H1 (cell line): ENCODE results near the gene ABCA1.

ENCODE experiments used
- ATF3 ChIP-seq: IDR thresholded peaks from 2 replicates; pipeline ENCODE4 v1.6.1; 2011; ENCODE audit warnings: low read depth, mild to moderate bottlenecking, low read length; ENCODE audit not compliant: insufficient read depth
- CHD2 ChIP-seq: IDR thresholded peaks from 2 replicates; pipeline ENCODE4 v1.6.1; 2012; ENCODE audit warnings: low read length, improper control_type of control experiment
- CHD7 ChIP-seq: fragments of 300-600 bp; sonication (generic); IDR thresholded peaks from 2 replicates; pipeline ENCODE4 v1.7.1; 2012; ENCODE audit warnings: low read length, moderate library complexity, mild to moderate bottlenecking, inconsistent platforms; ENCODE audit not compliant: insufficient replicate concordance
- CTCF ChIP-seq, 3 experiments: IDR thresholded peaks; 1 replicate in 2 of 3; 2 replicates in 1 of 3; pipeline versions ENCODE4 v1.5.1 to v1.6.1; 2011; ENCODE audit warnings: low read length in 3 of 3, mild to moderate bottlenecking in 3 of 3, inconsistent platforms in 2 of 3, low read depth in 1 of 3, moderate library complexity in 1 of 3; ENCODE audit not compliant: insufficient read depth in 1 of 3; ENCODE audit errors: control extremely low read depth in 1 of 3
- EP300 ChIP-seq, 2 experiments: IDR thresholded peaks; 1 replicate in 1 of 2; 2 replicates in 1 of 2; pipeline ENCODE4 v1.6.1; 2011 to 2012; ENCODE audit warnings: low read depth in 2 of 2, low read length in 2 of 2, mild to moderate bottlenecking in 2 of 2, borderline replicate concordance in 1 of 2, inconsistent platforms in 1 of 2, moderate library complexity in 1 of 2
- EZH2 ChIP-seq: fragments of 200-600 bp; sonication (generic); IDR thresholded peaks from 2 replicates; pipeline ENCODE4 v1.7.1; 2012; ENCODE audit warnings: low read depth, mild to moderate bottlenecking, moderate library complexity, low read length, inconsistent platforms; ENCODE audit not compliant: severe bottlenecking
- JUN ChIP-seq: IDR thresholded peaks from 2 replicates; pipeline ENCODE4 v1.6.1; 2011; ENCODE audit warnings: low read depth, mild to moderate bottlenecking, improper control_type of control experiment, low read length
- JUND ChIP-seq: IDR thresholded peaks from 2 replicates; pipeline ENCODE4 v1.6.1; 2011; ENCODE audit warnings: mild to moderate bottlenecking, improper control_type of control experiment, low read length
- KDM1A ChIP-seq: fragments of 200-600, 300-600 bp; sonication (generic); IDR thresholded peaks from 2 replicates; pipeline ENCODE4 v1.7.1; 2016; ENCODE audit warnings: mild to moderate bottlenecking, low read length, borderline replicate concordance
- NANOG ChIP-seq: IDR thresholded peaks from 2 replicates; pipeline ENCODE4 v1.6.1; 2011; ENCODE audit warnings: low read length, low read depth, mild to moderate bottlenecking, inconsistent platforms; ENCODE audit not compliant: insufficient read depth, poor library complexity, severe bottlenecking
- POLR2A ChIP-seq, 2 experiments: IDR thresholded peaks; 1 replicate in 1 of 2; 2 replicates in 1 of 2; pipeline ENCODE4 v1.6.1; 2011; ENCODE audit warnings: low read depth in 2 of 2, low read length in 2 of 2, mild to moderate bottlenecking in 2 of 2; ENCODE audit errors: control extremely low read depth in 1 of 2
- RAD21 ChIP-seq, 2 experiments: IDR thresholded peaks in 1 of 2; conservative IDR thresholded peaks in 1 of 2; 2 replicates each; pipeline ENCODE4 v1.6.1; 2011; ENCODE audit warnings: low read depth in 2 of 2, low read length in 2 of 2, improper control_type of control experiment in 1 of 2, inconsistent platforms in 1 of 2, mild to moderate bottlenecking in 1 of 2, moderate library complexity in 1 of 2
- SP1 ChIP-seq: IDR thresholded peaks from 2 replicates; pipeline ENCODE4 v1.6.1; 2011; ENCODE audit warnings: low read depth, low read length

- TF ChIP-seq CTCF (IDR thresholded peaks at IDR 0.05; ENCODE audit: control extremely low read depth in 1 of 3, insufficient read depth in 1 of 3, low read depth in 1 of 3, low read length in 3 of 3) (no peak), JUND (no peak), CHD7 (no peak), RAD21 (IDR thresholded peaks at IDR 0.05 in 1 of 2, conservative IDR thresholded peaks at IDR 0.05 in 1 of 2; ENCODE audit: low read depth in 2 of 2, low read length in 2 of 2) (no peak), KDM1A (no peak), EZH2 (no peak), POLR2A (IDR thresholded peaks at IDR 0.05; ENCODE audit: control extremely low read depth in 1 of 2, low read depth in 2 of 2, low read length in 2 of 2) (no peak), EP300 (IDR thresholded peaks at IDR 0.05; ENCODE audit: borderline replicate concordance in 1 of 2, low read depth in 2 of 2, low read length in 2 of 2) (no peak), ATF3 (no peak), NANOG (no peak), CHD2 (no peak), JUN (no peak), SP1 (no peak)
Measured at GRCh38 chr9:104748359-104749031, 179.5 kb downstream of the ABCA1 start.
